IMR-90 (cell line): ENCODE results near the gene PRPF6. TPM values are rescaled to one million over a fixed set of nuclear protein-coding genes. Genes with fewer than 3 reads are reported as not detected.

Experiments used
- ATAC-seq: fragments of 200-7000 bp; cut with Tn5 transposase; 2 replicates; pipeline ENCODE4 v1.9.1; 2020; ENCODE audit warnings: low read depth, mild to moderate bottlenecking, moderate library complexity
- BruUV-seq: library from RNA; stranded (reverse); fragments of 400-500 nt; replicated peaks from 2 replicates; lab custom pipeline; 2021; lab: Mats Ljungman, UMichigan
- CTCF ChIA-PET: fragments of 300-600 bp; formaldehyde crosslinking; extraction: SDS; loops from one replicate; lab custom pipeline; 2021; ENCODE audit warnings: antibody characterized with exemption; lab: Yijun Ruan, JAX
- POLR2A ChIA-PET: fragments of 300-600 bp; sonication (Branson Sonifier 250); formaldehyde crosslinking; loops from one replicate; lab custom pipeline; 2022; ENCODE audit warnings: antibody characterized with exemption; ENCODE audit not compliant: unreplicated experiment; lab: Charles Lee
- DNase-seq: peaks from one replicate; pipeline ENCODE4 v3.0.0; 2013
- H2AFZ ChIP-seq: replicated peaks from 2 replicates; pipeline ENCODE3; 2013; ENCODE audit warnings: low read length, mild to moderate bottlenecking; ENCODE audit not compliant: poor library complexity
- H2AK5ac ChIP-seq: 2 replicates; pipeline ENCODE4 v1.6.1; 2013; ENCODE audit warnings: low read depth, low read length, inconsistent platforms
- H2AK9ac ChIP-seq: replicated peaks from 2 replicates; pipeline ENCODE3; 2013; ENCODE audit warnings: mild to moderate bottlenecking, low read depth, low read length, moderate library complexity; ENCODE audit not compliant: poor library complexity
- H2BK120ac ChIP-seq: 2 replicates; pipeline ENCODE4 v1.6.1; 2013; ENCODE audit warnings: low read depth, low read length, inconsistent platforms
- H2BK15ac ChIP-seq: 3 replicates; pipeline ENCODE4 v1.6.1; 2013; ENCODE audit warnings: low read depth, low read length, inconsistent platforms
- H2BK20ac ChIP-seq: 2 replicates; pipeline ENCODE4 v1.6.1; 2013; ENCODE audit warnings: low read depth, mild to moderate bottlenecking, inconsistent platforms, low read length, moderate library complexity
- H2BK5ac ChIP-seq: 2 replicates; pipeline ENCODE4 v1.6.1; 2013; ENCODE audit warnings: mild to moderate bottlenecking, low read depth, low read length, inconsistent platforms; ENCODE audit not compliant: poor library complexity, severe bottlenecking
- H3K14ac ChIP-seq: replicated peaks from 2 replicates; pipeline ENCODE4 v1.6.1; 2013; ENCODE audit warnings: low read depth, low read length, inconsistent platforms
- H3K18ac ChIP-seq: 2 replicates; pipeline ENCODE4 v1.6.1; 2013; ENCODE audit warnings: low read depth, low read length, control low read depth
- H3K23ac ChIP-seq: 2 replicates; pipeline ENCODE4 v1.6.1; 2013; ENCODE audit warnings: low read depth, low read length, inconsistent platforms
- H3K27ac ChIP-seq: 2 replicates; pipeline ENCODE4 v1.5.1; 2013; ENCODE audit warnings: mild to moderate bottlenecking, control low read depth, low read length; ENCODE audit not compliant: insufficient read depth
- H3K27me3 ChIP-seq: 2 replicates; pipeline ENCODE4 v1.6.1; 2013; ENCODE audit warnings: low read length; ENCODE audit not compliant: control insufficient read depth, insufficient read depth
- H3K36me3 ChIP-seq: 2 replicates; pipeline ENCODE4 v1.6.1; 2013; ENCODE audit warnings: low read length, mixed read lengths; ENCODE audit not compliant: control insufficient read depth, insufficient read depth
- H3K4ac ChIP-seq: 2 replicates; pipeline ENCODE4 v1.6.1; 2013; ENCODE audit warnings: low read depth, low read length, inconsistent platforms
- H3K4me1 ChIP-seq: 2 replicates; pipeline ENCODE4 v1.6.1; 2013; ENCODE audit warnings: low read length, mixed read lengths; ENCODE audit not compliant: control insufficient read depth, insufficient read depth
- H3K4me2 ChIP-seq: 2 replicates; pipeline ENCODE4 v1.6.1; 2013; ENCODE audit warnings: low read depth, mild to moderate bottlenecking, control low read depth, low read length, moderate library complexity
- H3K4me3 ChIP-seq: 2 replicates; pipeline ENCODE4 v1.5.1; 2013; ENCODE audit warnings: low read depth, mild to moderate bottlenecking, control low read depth, low read length, moderate library complexity; ENCODE audit not compliant: insufficient read depth
- H3K56ac ChIP-seq: 2 replicates; pipeline ENCODE4 v1.6.1; 2013; ENCODE audit warnings: low read length, inconsistent platforms; ENCODE audit not compliant: insufficient read depth; ENCODE audit errors: extremely low read depth
- H3K79me1 ChIP-seq, 2 experiments: 2 replicates each; pipeline ENCODE4 v1.6.1; 2013; ENCODE audit warnings: low read length in 2 of 2, inconsistent platforms in 1 of 2, low read depth in 1 of 2
- H3K9ac ChIP-seq: 2 replicates; pipeline ENCODE4 v1.6.1; 2013; ENCODE audit warnings: low read depth, low read length, control low read depth
- H3K9me1 ChIP-seq: 2 replicates; pipeline ENCODE4 v1.6.1; 2013; ENCODE audit warnings: low read length, inconsistent platforms; ENCODE audit not compliant: insufficient read depth
- H3K9me3 ChIP-seq: 2 replicates; pipeline ENCODE4 v1.6.1; 2013; ENCODE audit warnings: low read length; ENCODE audit not compliant: control insufficient read depth, insufficient read depth
- H4K20me1 ChIP-seq: 2 replicates; pipeline ENCODE4 v1.6.1; 2013; ENCODE audit warnings: low read length, inconsistent platforms; ENCODE audit not compliant: insufficient read depth
- H4K5ac ChIP-seq: 2 replicates; pipeline ENCODE4 v1.6.1; 2013; ENCODE audit warnings: mild to moderate bottlenecking, low read depth, low read length, control low read depth
- H4K8ac ChIP-seq, 2 experiments: 2 replicates each; pipeline ENCODE4 v1.6.1; 2013; ENCODE audit warnings: low read depth in 2 of 2, low read length in 2 of 2, control low read depth in 1 of 2, inconsistent platforms in 1 of 2
- H4K91ac ChIP-seq: 2 replicates; pipeline ENCODE4 v1.6.1; 2013; ENCODE audit warnings: low read depth, low read length, inconsistent platforms; ENCODE audit not compliant: insufficient read depth
- BHLHE40 ChIP-seq: fragments of 150-350 bp; IDR thresholded peaks from 2 replicates; pipeline ENCODE4 v1.6.1; 2016; ENCODE audit warnings: mild to moderate bottlenecking, low read depth, low read length
- CHD1 ChIP-seq: IDR thresholded peaks from 2 replicates; pipeline ENCODE4 v1.6.1; 2012; ENCODE audit warnings: low read depth, low read length, improper control_type of control experiment
- MAZ ChIP-seq: IDR thresholded peaks from 2 replicates; pipeline ENCODE4 v1.6.1; 2012; ENCODE audit warnings: low read depth, mild to moderate bottlenecking, low read length, improper control_type of control experiment, moderate library complexity, borderline replicate concordance
- SMC3 ChIP-seq: fragments of 150-350 bp; IDR thresholded peaks from 2 replicates; pipeline ENCODE4 v1.6.1; 2016; ENCODE audit warnings: low read depth, mild to moderate bottlenecking, antibody characterized with exemption, low read length, moderate library complexity
- USF2 ChIP-seq: fragments of 150-350 bp; IDR thresholded peaks from 2 replicates; pipeline ENCODE4 v1.6.1; 2017; ENCODE audit warnings: mild to moderate bottlenecking, antibody characterized with exemption, low read length, low read depth
- WGBS, 2 experiments: methylation state at CpG; one replicate each; pipeline versions ENCODE4 v1.1.5 to v1.1.7; 2013; ENCODE audit warnings: missing lambda C conversion rate in 2 of 2; ENCODE audit not compliant: insufficient read length in 1 of 2; ENCODE audit errors: extremely low coverage in 2 of 2; 5-methylcytosine and 5-hydroxymethylcytosine counted together
- dilution Hi-C: fragments of 300-500 bp; cut with HindIII; formaldehyde crosslinking; loops from one replicate; pipeline ENCODE4 v1.14.3; 2018; ENCODE audit warnings: low sequenced_read_pairs; ENCODE audit not compliant: unreplicated experiment
- in situ Hi-C: fragments of 300-500 bp; cut with MboI; formaldehyde crosslinking; loops from 3 replicates; pipeline ENCODE4 v1.14.3; 2019; ENCODE audit warnings: low sequenced_read_pairs, inconsistent platforms, mixed read lengths
- intact Hi-C: fragments of 100-400 bp; cut with micrococcal nuclease; formaldehyde crosslinking; loops from 2 replicates; pipeline ENCODE4 v1.10.0; 2022
- polyA plus RNA-seq, 3 experiments: library from polyadenylated mRNA; depleted of rRNA; stranded (reverse); fragments of >200 nt; gene quantifications; 2 replicates each; pipeline ENCODE4 v1.2.3, GENCODE V29; 2012; ENCODE audit warnings: low replicate concordance in 1 of 3
- total RNA-seq: library from RNA; depleted of rRNA; stranded (reverse); fragments of >200 nt; gene quantifications from 2 replicates; pipeline ENCODE4 v1.2.3, GENCODE V29; 2012

Gene PRPF6
- total and polyA plus RNA-seq, 2 of the 4 experiments (the other 2 are of a cell fraction), result 43.5 to 71.3 TPM

GRCh38 chr20:63968136-63968927, 12.6 kb upstream of the PRPF6 start (continued):
- TF ChIP-seq SMC3 (no peak), BHLHE40 (no peak)

- CTCF ChIA-PET, result no interaction called here
- peak overlapping the region; percentile 18 for H3K27ac ChIP-seq
- peak overlapping the region; percentile 77 for H3K4ac ChIP-seq
- H2BK5ac ChIP-seq, result no peak overlapping the region
- H2AFZ ChIP-seq, result peak overlapping the region; percentile 88
- peak overlapping the region; percentile 47 to 64; a peak in 3 of 4 replicates for H4K8ac ChIP-seq
- intact Hi-C loops, result no loop called here
- POLR2A ChIA-PET, result no interaction called here
- H3K4me3 ChIP-seq, result peak overlapping the region; percentile 92
- H3K36me3 ChIP-seq, result peaks cover 23% of the 10 kb centered on the region
- H3K9me1 ChIP-seq, result peaks cover 3% of the 10 kb centered on the region; the same call in 1 of the 2 replicates
- ATAC-seq, result peak; percentile 6
- peak overlapping the region; percentile 59 for H3K9ac ChIP-seq
- H3K9me3 ChIP-seq, result no peaks in the 10 kb centered on the region
- H2BK20ac ChIP-seq, result no peak overlapping the region
- H2BK120ac ChIP-seq, result 0 out of 2 replicates have a peak overlapping the region, but pooled peaks have one; percentile 8
- H3K79me1 ChIP-seq, result peaks cover 12 to 25% of the 10 kb centered on the region in 2 experiments; a peak in 3 of 4 replicates
- H3K14ac ChIP-seq, result peak overlapping the region; percentile 85
- TF ChIP-seq USF2 (no peak), BHLHE40 (no peak), MAZ (no peak), CHD1 (no peak)
- no peak overlapping the region for H3K18ac ChIP-seq
- peak overlapping the region; percentile 37; the same call in 1 of the 2 replicates for H4K91ac ChIP-seq
- WGBS, 2 experiments, result 3% methylated on average over 8 of the region's 70 CpGs; no CpG with 5 or more reads in 1 of the 2 experiments
- no peak overlapping the region for H2BK15ac ChIP-seq
- peak overlapping the region; percentile 82; the same call in 1 of the 2 replicates for H2AK5ac ChIP-seq
- H3K4me1 ChIP-seq, result peaks cover 9% of the 10 kb centered on the region
- no TSS peak for BruUV-seq
- in situ Hi-C loops, result no loop called here
- H4K20me1 ChIP-seq, result no peaks in the 10 kb centered on the region
- H3K23ac ChIP-seq, result peak overlapping the region; percentile 80; the same call in 1 of the 2 replicates
- no peak for DNase-seq
- peak overlapping the region; percentile 1; the same call in 1 of the 2 replicates for H4K5ac ChIP-seq
- dilution Hi-C loops, result no loop called here
- H3K56ac ChIP-seq, result peak overlapping the region; percentile 72
- H3K4me2 ChIP-seq, result peak overlapping the region; percentile 83
- H2AK9ac ChIP-seq, result peak overlapping the region; percentile 99
- no peaks in the 10 kb centered on the region for H3K27me3 ChIP-seq
These were observed 11.8 kb upstream of the PRPF6 start for GRCh38 chr20:63968928-63969760.
